HepG2 (cell line): ENCODE results near the gene ZFYVE28. TPM values are rescaled to one million over a fixed set of nuclear protein-coding genes. Genes with fewer than 3 reads are reported as not detected.

Source experiments
- BHLHE40 ChIP-seq: IDR thresholded peaks from 2 replicates; pipeline ENCODE4 v1.6.1; 2011; ENCODE audit warnings: low read length, improper control_type of control experiment
- SRF ChIP-seq: IDR thresholded peaks from 2 replicates; pipeline ENCODE4 v1.6.1; 2011; ENCODE audit warnings: mild to moderate bottlenecking, low read depth, low read length, moderate library complexity
- TEAD2 ChIP-seq: sonication (generic); formaldehyde crosslinking; IDR thresholded peaks from 2 replicates; pipeline ENCODE4 v1.9.0; 2021; ENCODE audit warnings: missing genetic modification reagents
- polyA plus RNA-seq, 8 experiments: library from polyadenylated mRNA; depleted of rRNA in 3 of 8; stranded (reverse) in 7 of 8; unstranded in 1 of 8; fragments of >200 nt; fragmentation: Illumina TruSeq in 4 of 8; extraction: Trizol in 4 of 8; gene quantifications; 2 replicates each; pipeline versions ENCODE4 v1.2.1 to v1.2.3, GENCODE V29; 2011 to 2016; ENCODE audit warnings: low read depth in 4 of 8, missing spikeins in 1 of 8, mixed read lengths in 1 of 8; ENCODE audit not compliant: insufficient read depth in 1 of 8
- total RNA-seq, 5 experiments: library from RNA; depleted of rRNA; stranded (reverse); fragments of >200 nt; fragmentation: Illumina TruSeq; extraction: Trizol; gene quantifications; 2 replicates each; pipeline ENCODE4 v1.2.3, GENCODE V29; 2016; ENCODE audit warnings: low read depth in 1 of 5
- TF ChIP-seq, protein P1 (sequence below): sonication (generic); formaldehyde crosslinking; IDR thresholded peaks from 2 replicates; pipeline ENCODE4 v1.5.0; 2020; ENCODE audit warnings: mild to moderate bottlenecking, missing genetic modification reagents, borderline replicate concordance
- TF ChIP-seq, protein P2 (sequence below): sonication (generic); formaldehyde crosslinking; IDR thresholded peaks from 2 replicates; pipeline ENCODE4 v1.4.0; 2020; ENCODE audit warnings: missing genetic modification reagents
- TF ChIP-seq, protein P3 (sequence below): sonication (generic); formaldehyde crosslinking; IDR thresholded peaks from 2 replicates; pipeline ENCODE4 v1.4.0; 2020; ENCODE audit warnings: low read depth, mild to moderate bottlenecking, missing genetic modification reagents
- TF ChIP-seq, protein P4 (sequence below): IDR thresholded peaks from 2 replicates; pipeline ENCODE4 v1.6.1; 2012; ENCODE audit warnings: inconsistent platforms

The ZFYVE28 gene
- total and polyA plus RNA-seq, 2 of the 13 experiments (the other 11 are each of a cell fraction or from before 2014, with no cell fraction given), result 0.12 to 0.22 TPM

DNA sequence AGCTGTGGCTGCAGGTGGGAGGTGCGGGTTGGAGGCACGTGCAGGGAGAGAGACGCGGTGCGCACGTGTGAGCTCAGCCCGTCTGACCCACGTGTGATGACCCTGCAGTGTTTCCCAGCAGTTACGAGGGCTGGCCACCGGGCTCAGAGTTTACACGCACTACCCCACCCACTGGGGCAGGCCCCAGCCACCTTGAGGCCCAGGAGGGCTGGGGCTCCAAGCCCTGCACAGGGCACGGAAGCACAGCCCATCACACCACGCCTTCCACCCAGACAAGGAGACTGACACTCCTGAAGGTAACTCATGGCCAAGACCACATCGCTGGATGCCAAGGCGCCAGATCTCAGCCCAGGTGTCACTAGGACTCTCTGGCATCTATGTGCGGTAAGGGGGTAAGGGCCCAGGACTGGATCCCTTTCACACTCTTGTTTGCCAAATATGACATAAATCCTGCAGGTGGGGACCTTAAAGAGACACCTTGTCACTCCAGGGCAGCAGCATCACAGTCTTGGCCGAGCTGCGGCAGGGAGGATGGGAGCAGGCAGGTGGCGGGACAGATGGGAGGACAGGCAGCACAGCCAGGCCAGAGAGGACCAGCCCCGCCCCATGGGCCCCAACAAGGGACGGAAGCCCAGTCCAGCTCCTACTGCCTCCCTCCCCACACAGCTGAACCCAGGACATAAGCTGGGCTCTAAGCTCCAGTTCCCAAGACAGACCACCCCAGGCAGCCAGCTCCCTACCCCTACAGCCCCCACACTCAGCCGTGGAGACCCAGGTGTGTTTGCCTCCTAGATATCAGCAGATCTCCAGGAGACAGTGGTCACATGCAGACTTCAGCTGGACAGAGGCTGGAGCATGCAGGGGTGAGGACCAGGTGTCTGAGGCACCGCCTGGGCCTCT is 56.8 kb downstream of the ZFYVE28 start (continued):
- TF ChIP-seq, protein P1, sequence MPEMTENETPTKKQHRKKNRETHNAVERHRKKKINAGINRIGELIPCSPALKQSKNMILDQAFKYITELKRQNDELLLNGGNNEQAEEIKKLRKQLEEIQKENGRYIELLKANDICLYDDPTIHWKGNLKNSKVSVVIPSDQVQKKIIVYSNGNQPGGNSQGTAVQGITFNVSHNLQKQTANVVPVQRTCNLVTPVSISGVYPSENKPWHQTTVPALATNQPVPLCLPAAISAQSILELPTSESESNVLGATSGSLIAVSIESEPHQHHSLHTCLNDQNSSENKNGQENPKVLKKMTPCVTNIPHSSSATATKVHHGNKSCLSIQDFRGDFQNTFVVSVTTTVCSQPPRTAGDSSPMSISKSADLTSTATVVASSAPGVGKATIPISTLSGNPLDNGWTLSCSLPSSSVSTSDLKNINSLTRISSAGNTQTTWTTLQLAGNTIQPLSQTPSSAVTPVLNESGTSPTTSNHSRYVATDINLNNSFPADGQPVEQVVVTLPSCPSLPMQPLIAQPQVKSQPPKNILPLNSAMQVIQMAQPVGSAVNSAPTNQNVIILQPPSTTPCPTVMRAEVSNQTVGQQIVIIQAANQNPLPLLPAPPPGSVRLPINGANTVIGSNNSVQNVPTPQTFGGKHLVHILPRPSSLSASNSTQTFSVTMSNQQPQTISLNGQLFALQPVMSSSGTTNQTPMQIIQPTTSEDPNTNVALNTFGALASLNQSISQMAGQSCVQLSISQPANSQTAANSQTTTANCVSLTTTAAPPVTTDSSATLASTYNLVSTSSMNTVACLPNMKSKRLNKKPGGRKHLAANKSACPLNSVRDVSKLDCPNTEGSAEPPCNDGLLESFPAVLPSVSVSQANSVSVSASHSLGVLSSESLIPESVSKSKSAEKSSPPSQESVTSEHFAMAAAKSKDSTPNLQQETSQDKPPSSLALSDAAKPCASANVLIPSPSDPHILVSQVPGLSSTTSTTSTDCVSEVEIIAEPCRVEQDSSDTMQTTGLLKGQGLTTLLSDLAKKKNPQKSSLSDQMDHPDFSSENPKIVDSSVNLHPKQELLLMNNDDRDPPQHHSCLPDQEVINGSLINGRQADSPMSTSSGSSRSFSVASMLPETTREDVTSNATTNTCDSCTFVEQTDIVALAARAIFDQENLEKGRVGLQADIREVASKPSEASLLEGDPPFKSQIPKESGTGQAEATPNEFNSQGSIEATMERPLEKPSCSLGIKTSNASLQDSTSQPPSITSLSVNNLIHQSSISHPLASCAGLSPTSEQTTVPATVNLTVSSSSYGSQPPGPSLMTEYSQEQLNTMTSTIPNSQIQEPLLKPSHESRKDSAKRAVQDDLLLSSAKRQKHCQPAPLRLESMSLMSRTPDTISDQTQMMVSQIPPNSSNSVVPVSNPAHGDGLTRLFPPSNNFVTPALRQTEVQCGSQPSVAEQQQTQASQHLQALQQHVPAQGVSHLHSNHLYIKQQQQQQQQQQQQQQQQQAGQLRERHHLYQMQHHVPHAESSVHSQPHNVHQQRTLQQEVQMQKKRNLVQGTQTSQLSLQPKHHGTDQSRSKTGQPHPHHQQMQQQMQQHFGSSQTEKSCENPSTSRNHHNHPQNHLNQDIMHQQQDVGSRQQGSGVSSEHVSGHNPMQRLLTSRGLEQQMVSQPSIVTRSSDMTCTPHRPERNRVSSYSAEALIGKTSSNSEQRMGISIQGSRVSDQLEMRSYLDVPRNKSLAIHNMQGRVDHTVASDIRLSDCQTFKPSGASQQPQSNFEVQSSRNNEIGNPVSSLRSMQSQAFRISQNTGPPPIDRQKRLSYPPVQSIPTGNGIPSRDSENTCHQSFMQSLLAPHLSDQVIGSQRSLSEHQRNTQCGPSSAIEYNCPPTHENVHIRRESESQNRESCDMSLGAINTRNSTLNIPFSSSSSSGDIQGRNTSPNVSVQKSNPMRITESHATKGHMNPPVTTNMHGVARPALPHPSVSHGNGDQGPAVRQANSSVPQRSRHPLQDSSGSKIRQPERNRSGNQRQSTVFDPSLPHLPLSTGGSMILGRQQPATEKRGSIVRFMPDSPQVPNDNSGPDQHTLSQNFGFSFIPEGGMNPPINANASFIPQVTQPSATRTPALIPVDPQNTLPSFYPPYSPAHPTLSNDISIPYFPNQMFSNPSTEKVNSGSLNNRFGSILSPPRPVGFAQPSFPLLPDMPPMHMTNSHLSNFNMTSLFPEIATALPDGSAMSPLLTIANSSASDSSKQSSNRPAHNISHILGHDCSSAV, result no peak
- TF ChIP-seq, protein P2, sequence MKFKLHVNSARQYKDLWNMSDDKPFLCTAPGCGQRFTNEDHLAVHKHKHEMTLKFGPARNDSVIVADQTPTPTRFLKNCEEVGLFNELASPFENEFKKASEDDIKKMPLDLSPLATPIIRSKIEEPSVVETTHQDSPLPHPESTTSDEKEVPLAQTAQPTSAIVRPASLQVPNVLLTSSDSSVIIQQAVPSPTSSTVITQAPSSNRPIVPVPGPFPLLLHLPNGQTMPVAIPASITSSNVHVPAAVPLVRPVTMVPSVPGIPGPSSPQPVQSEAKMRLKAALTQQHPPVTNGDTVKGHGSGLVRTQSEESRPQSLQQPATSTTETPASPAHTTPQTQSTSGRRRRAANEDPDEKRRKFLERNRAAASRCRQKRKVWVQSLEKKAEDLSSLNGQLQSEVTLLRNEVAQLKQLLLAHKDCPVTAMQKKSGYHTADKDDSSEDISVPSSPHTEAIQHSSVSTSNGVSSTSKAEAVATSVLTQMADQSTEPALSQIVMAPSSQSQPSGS (CRISPR knock-in tag), result no peak
- TF ChIP-seq SRF, result no peak
- TF ChIP-seq, protein P3, sequence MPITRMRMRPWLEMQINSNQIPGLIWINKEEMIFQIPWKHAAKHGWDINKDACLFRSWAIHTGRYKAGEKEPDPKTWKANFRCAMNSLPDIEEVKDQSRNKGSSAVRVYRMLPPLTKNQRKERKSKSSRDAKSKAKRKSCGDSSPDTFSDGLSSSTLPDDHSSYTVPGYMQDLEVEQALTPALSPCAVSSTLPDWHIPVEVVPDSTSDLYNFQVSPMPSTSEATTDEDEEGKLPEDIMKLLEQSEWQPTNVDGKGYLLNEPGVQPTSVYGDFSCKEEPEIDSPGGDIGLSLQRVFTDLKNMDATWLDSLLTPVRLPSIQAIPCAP (CRISPR knock-in tag), result no peak
- TF ChIP-seq, protein P4, sequence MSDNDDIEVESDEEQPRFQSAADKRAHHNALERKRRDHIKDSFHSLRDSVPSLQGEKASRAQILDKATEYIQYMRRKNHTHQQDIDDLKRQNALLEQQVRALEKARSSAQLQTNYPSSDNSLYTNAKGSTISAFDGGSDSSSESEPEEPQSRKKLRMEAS, result peak; percentile 55
- TF ChIP-seq TEAD2, result no peak
- TF ChIP-seq BHLHE40, result peak; percentile 88
